H4 (cell line): ENCODE data around the gene SLC35E1. TPM values are rescaled to one million over a fixed set of nuclear protein-coding genes. Genes with fewer than 3 reads are reported as not detected.
"Not testable (repeated sequence)": the region's sequence is repeated elsewhere in the genome, so short reads cannot be mapped to it uniquely, and the experiment has no call there.

Experiments
- DNase-seq: peaks from one replicate; pipeline ENCODE4 v3.0.0-alpha.2; 2015; ENCODE audit warnings: low spot score
- total RNA-seq: library from RNA; depleted of rRNA; stranded (reverse); fragments of >200 nt; shearing (Covaris generic); gene quantifications from 2 replicates; pipeline ENCODE4 v1.2.3, GENCODE V29; 2014

Gene SLC35E1
- total RNA-seq, 1 experiment from 2014 or later: 29.6 TPM

GRCh38 chr19:16522559-16523377 lies 49.4 kb downstream of the SLC35E1 start:
- no peak for DNase-seq

- no peak for DNase-seq
Observed at GRCh38 chr19:16521715-16522289, 50.4 kb downstream of the SLC35E1 start.

GRCh38 chr19:16520986-16521624 lies 51.1 kb downstream of the SLC35E1 start:
- DNase-seq: no peak

- DNase-seq: no peak
Observed at GRCh38 chr19:16520074-16520973, 51.9 kb downstream of the SLC35E1 start.

- DNase-seq: no peak
Observed at GRCh38 chr19:16519230-16519687, 53.0 kb downstream of the SLC35E1 start.

- no peak for DNase-seq
Observed at GRCh38 chr19:16518483-16519229, 53.6 kb downstream of the SLC35E1 start.

- DNase-seq: no peak
Observed at GRCh38 chr19:16518061-16518460, 54.2 kb downstream of the SLC35E1 start.

- DNase-seq: no peak
Observed at GRCh38 chr19:16516923-16517610, 55.1 kb downstream of the SLC35E1 start.

GRCh38 chr19:16516381-16516780 lies 55.8 kb downstream of the SLC35E1 start:
- no peak for DNase-seq

- DNase-seq: no peak
Observed at GRCh38 chr19:16514383-16515019, 57.7 kb downstream of the SLC35E1 start.

GRCh38 chr19:16512611-16513010 lies 59.6 kb downstream of the SLC35E1 start:
- not testable (repeated sequence) for DNase-seq

- no peak for DNase-seq
Observed at GRCh38 chr19:16509141-16510061, 62.8 kb downstream of the SLC35E1 start.

- no peak for DNase-seq
Observed at GRCh38 chr19:16508546-16508945, 63.7 kb downstream of the SLC35E1 start.

- DNase-seq: no peak
Observed at GRCh38 chr19:16506961-16507360, 65.3 kb downstream of the SLC35E1 start.

GRCh38 chr19:16506161-16506560 lies 66.1 kb downstream of the SLC35E1 start:
- not testable (repeated sequence) for DNase-seq

- DNase-seq: no peak
Observed at GRCh38 chr19:16504271-16504670, 67.9 kb downstream of the SLC35E1 start.
